Small intestine (tissue), 7 donors: ENCODE data around the gene LSR. TPM values are rescaled to one million over a fixed set of nuclear protein-coding genes. Genes with fewer than 3 reads are reported as not detected.

Source experiments
- DNase-seq, 2 donors: peaks; one replicate each; pipeline versions ENCODE4 v3.0.0 to v3.0.0-alpha.2; 2013
- FAIRE-seq: peaks from 2 replicates; lab custom pipeline; 2012; peaks lifted over from hg19 to GRCh38; lab: Jason Lieb, UNC
- H3K27ac ChIP-seq, 3 donors: one replicate each; pipeline ENCODE4 v1.5.1; 2013; ENCODE audit warnings: low read length in 2 of 3, mild to moderate bottlenecking in 2 of 3, control low read depth in 1 of 3, inconsistent platforms in 1 of 3, low read depth in 1 of 3, moderate library complexity in 1 of 3
- H3K27me3 ChIP-seq, 3 donors: one replicate each; pipeline ENCODE4 v1.6.1; 2013; ENCODE audit warnings: low read length in 3 of 3, inconsistent platforms in 1 of 3; ENCODE audit not compliant: control insufficient read depth in 3 of 3, insufficient read depth in 3 of 3
- H3K36me3 ChIP-seq, 3 donors: one replicate each; pipeline ENCODE4 v1.6.1; 2013; ENCODE audit warnings: low read length in 3 of 3, inconsistent platforms in 1 of 3, low read depth in 1 of 3, mild to moderate bottlenecking in 1 of 3, moderate library complexity in 1 of 3; ENCODE audit not compliant: control insufficient read depth in 3 of 3, insufficient read depth in 2 of 3
- H3K4me1 ChIP-seq, 3 donors: one replicate each; pipeline ENCODE4 v1.6.1; 2013; ENCODE audit warnings: low read length in 2 of 3, inconsistent platforms in 1 of 3, low read depth in 1 of 3, mild to moderate bottlenecking in 1 of 3, moderate library complexity in 1 of 3; ENCODE audit not compliant: control insufficient read depth in 3 of 3, insufficient read depth in 2 of 3
- H3K4me3 ChIP-seq, 3 donors: one replicate each; pipeline ENCODE4 v1.5.1; 2013; ENCODE audit warnings: low read length in 3 of 3, control low read depth in 1 of 3, inconsistent platforms in 1 of 3, low read depth in 1 of 3, mild to moderate bottlenecking in 1 of 3, moderate library complexity in 1 of 3
- H3K9me3 ChIP-seq, 2 donors: one replicate each; pipeline ENCODE4 v1.6.1; 2013; ENCODE audit warnings: low read depth in 1 of 2, low read length in 1 of 2; ENCODE audit not compliant: control insufficient read depth in 2 of 2, insufficient read depth in 1 of 2
- WGBS, 3 donors: extraction: QIAGEN DNeasy Blood & Tissue Kit; methylation state at CpG; one replicate each; pipeline ENCODE4 v1.1.7; 2013; 5-methylcytosine and 5-hydroxymethylcytosine counted together
- polyA plus RNA-seq, 4 donors: library from polyadenylated mRNA; stranded (reverse) in 3 of 4; unstranded in 1 of 4; fragments of 200-250 nt in 3 of 4; fragments of 120-200 nt in 1 of 4; gene quantifications; one replicate each; pipeline versions ENCODE4 v1.2.1 to v1.2.3, GENCODE V29; 2013
- donor health status: healthy with polysubstance abuse.
- donor health status: control.
- donor health status: control.
- donor health status: Bipolar disorder and iron deficiency.
- donor health status: healthy.

The LSR gene
- polyA plus RNA-seq, 4 donors, result 51.6 to 136 (median 98.7) TPM

- H3K27ac ChIP-seq, result peak overlapping the region in 2 of 3 donors; percentile 53 to 90
- no peak overlapping the region for H3K4me3 ChIP-seq
- WGBS, 3 donors, result 7 to 36% (median 10%) methylated on average over 5 of the region's 5 CpGs
- peaks cover 0 to 4% of the 10 kb centered on the region in 2 donors for H3K9me3 ChIP-seq
- H3K27me3 ChIP-seq, result no peaks in the 10 kb centered on the region
- FAIRE-seq, result no peak
- peak in 1 of 2 donors; percentile 57 for DNase-seq
- H3K4me1 ChIP-seq, result peaks cover 0 to 3% (median 0%) of the 10 kb centered on the region in 3 donors
- no peaks in the 10 kb centered on the region for H3K36me3 ChIP-seq
Observed at GRCh38 chr19:35206379-35206778, 42.4 kb upstream of the LSR start.

GRCh38 chr19:35206855-35207254, 41.9 kb upstream of the LSR start:
- Histone ChIP-seq H3K4me3 (no peak overlapping the region), H3K27ac (peak overlapping the region in 2 of 3 donors; percentile 53 to 90), H3K9me3 (peaks cover 0 to 4% of the 10 kb centered on the region in 2 donors), H3K27me3 (no peaks in the 10 kb centered on the region), H3K36me3 (no peaks in the 10 kb centered on the region), H3K4me1 (peaks cover 0 to 3% (median 0%) of the 10 kb centered on the region in 3 donors)
- WGBS, 3 donors, result 76 to 90% (median 89%) methylated on average over 1 of the region's 1 CpG
- DNase-seq (no peak), FAIRE-seq (no peak)

DNA sequence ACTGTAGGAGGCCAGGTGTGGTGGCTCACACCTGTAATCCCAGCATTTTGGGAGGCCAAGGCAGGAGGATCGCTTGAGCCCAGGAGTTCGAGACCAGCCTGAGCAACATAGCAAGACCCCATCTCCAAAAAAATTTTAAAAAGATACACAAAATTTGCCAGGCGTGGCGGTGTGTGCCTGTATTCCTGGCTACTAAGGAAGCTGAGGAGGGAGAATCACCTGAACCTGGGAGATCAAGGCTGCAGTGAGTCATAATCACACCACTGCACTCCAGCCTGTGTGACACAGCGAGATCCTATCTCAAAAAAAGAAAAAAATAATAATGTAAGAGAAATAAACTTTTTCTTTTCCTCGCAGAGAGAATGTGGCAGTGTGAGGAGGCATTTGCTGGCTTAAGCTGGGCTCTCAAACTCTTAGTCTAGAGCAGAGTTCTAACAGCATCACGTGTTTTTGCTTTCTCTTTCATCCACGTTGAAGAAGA, 41.4 kb upstream of the LSR start:
- WGBS, 3 donors, result 74 to 81% (median 75%) methylated on average over 8 of the region's 8 CpGs
- Histone ChIP-seq H3K4me1 (peaks cover 0 to 3% (median 0%) of the 10 kb centered on the region in 3 donors), H3K27me3 (no peaks in the 10 kb centered on the region), H3K36me3 (no peaks in the 10 kb centered on the region), H3K27ac (peak overlapping the region in 1 of 3 donors; percentile 90), H3K9me3 (peaks cover 0 to 4% of the 10 kb centered on the region in 2 donors), H3K4me3 (no peak overlapping the region)
- no peak for DNase-seq
- no peak for FAIRE-seq

- no peak overlapping the region for H3K4me3 ChIP-seq
- FAIRE-seq (no peak), DNase-seq (no peak)
- no peaks in the 10 kb centered on the region for H3K27me3 ChIP-seq
- H3K9me3 ChIP-seq, result peaks cover 0 to 4% of the 10 kb centered on the region in 2 donors
- 85 to 90% (median 87%) methylated on average over 8 of the region's 8 CpGs for WGBS, 3 donors
- H3K36me3 ChIP-seq, result no peaks in the 10 kb centered on the region
- no peak overlapping the region for H3K27ac ChIP-seq
- peaks cover 0 to 3% (median 0%) of the 10 kb centered on the region in 3 donors for H3K4me1 ChIP-seq
Observed at GRCh38 chr19:35208121-35208520, 40.7 kb upstream of the LSR start.

DNA sequence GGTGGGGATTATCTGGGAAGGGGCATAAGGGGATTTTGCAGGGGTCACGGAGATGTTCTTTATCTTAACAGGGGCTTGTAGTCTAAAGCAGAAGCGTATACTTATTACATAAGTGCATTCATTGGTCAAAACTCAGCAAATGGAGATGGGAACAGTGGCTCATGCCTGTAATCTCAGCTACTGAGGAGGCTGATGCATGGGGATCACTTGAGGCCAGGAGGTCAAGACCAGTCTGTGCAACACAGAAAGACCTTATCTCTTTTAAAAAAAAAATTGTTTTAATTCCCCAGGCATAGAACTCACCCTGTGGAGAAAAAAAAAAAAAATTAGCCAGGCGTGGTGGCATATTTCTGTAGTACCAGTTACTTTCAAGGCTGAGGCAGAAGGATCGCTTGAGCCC, 39.2 kb upstream of the LSR start:
- Histone ChIP-seq H3K27me3 (no peaks in the 10 kb centered on the region), H3K36me3 (no peaks in the 10 kb centered on the region), H3K27ac (no peak overlapping the region), H3K4me1 (peaks cover 2 to 11% (median 3%) of the 10 kb centered on the region in 3 donors), H3K4me3 (no peak overlapping the region), H3K9me3 (peaks cover 0 to 4% of the 10 kb centered on the region in 2 donors)
- FAIRE-seq, result no peak
- WGBS, 3 donors, result 75 to 80% (median 77%) methylated on average over 4 of the region's 4 CpGs
- DNase-seq, result no peak

DNA sequence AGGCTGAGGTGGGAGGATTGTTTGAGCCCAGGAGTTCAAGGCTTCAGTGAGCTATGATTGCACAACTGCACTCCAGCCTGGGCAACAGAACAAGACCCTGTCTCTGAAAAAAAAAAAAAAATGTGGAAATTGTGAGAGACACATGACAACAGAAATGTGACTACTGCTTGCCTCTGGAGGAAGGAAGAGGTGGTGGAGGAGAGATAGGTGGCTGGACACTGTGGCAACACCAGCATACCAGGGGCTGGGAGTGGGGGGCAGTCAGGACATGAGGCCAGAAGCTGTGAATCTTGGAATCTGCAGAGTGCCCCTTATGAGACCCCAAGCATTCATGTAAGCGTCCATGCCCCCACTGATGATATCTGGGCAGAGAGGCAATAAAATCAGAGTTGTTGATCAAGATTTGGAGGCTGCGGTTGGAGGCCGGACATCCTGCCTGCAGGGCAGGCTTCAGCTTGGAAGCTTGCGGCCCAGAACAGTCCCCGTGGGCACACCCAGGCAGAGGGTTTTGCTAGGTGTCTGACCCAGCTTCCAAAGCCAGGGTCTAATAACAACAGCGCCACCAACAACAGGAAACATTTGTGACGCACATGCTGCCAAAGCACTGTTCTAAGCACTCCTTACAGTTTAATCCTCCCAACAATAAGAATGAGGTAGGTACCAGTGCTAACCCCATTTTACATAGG, 37.1 kb upstream of the LSR start:
- no peaks in the 10 kb centered on the region for H3K36me3 ChIP-seq
- H3K4me1 ChIP-seq, result peaks cover 0 to 11% (median 2%) of the 10 kb centered on the region in 3 donors
- H3K9me3 ChIP-seq, result peaks cover 0 to 6% of the 10 kb centered on the region in 2 donors
- DNase-seq (peak in 1 of 2 donors; percentile 34), FAIRE-seq (no peak)
- no peaks in the 10 kb centered on the region for H3K27me3 ChIP-seq
- WGBS, 3 donors, result 61 to 82% (median 62%) methylated on average over 7 of the region's 7 CpGs
- no peak overlapping the region for H3K4me3 ChIP-seq
- H3K27ac ChIP-seq, result peak overlapping the region in 1 of 3 donors; percentile 60

DNA sequence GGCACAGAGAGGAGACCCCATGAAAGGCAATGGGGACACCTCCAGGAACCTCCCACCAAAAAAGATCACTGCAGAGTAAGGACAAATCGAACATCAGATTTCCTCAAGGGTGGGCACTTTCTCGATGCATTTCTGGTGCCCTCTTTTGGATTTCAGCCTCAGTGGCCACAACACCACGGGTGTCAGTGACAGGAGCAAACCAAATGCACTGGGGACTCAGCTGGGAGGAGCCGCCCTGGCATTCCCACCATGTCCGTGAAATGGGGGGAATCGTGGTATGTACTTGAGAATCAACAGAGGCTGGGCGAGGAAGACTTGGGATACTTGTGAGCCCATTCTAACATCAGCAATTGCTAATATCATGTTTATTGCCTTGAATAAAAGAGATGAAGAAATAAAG, 36.6 kb upstream of the LSR start:
- 65 to 68% (median 67%) methylated on average over 7 of the region's 7 CpGs for WGBS, 3 donors
- Histone ChIP-seq H3K4me3 (no peak overlapping the region), H3K27me3 (no peaks in the 10 kb centered on the region), H3K9me3 (peaks cover 0 to 11% of the 10 kb centered on the region in 2 donors), H3K36me3 (no peaks in the 10 kb centered on the region), H3K27ac (peak overlapping the region in 1 of 3 donors; percentile 60), H3K4me1 (peaks cover 0 to 11% (median 2%) of the 10 kb centered on the region in 3 donors)
- no peak for FAIRE-seq
- DNase-seq, result no peak

- peaks cover 0 to 11% (median 2%) of the 10 kb centered on the region in 3 donors for H3K4me1 ChIP-seq
- H3K27ac ChIP-seq, result peak overlapping the region in 2 of 3 donors; percentile 62 to 96
- H3K9me3 ChIP-seq, result peaks cover 0 to 11% of the 10 kb centered on the region in 2 donors
- FAIRE-seq (no peak), DNase-seq (peak; percentile 77 to 93)
- 12 to 23% (median 12%) methylated on average over 21 of the region's 21 CpGs for WGBS, 3 donors
- H3K36me3 ChIP-seq, result no peaks in the 10 kb centered on the region
- no peak overlapping the region for H3K4me3 ChIP-seq
- no peaks in the 10 kb centered on the region for H3K27me3 ChIP-seq
Observed at GRCh38 chr19:35213663-35214632, 34.9 kb upstream of the LSR start.
